Astrocyte (in vitro differentiated cells and primary cell): ENCODE results near the gene FAM221A.

Source experiments
- EZH2 ChIP-seq: IDR thresholded peaks from 2 replicates; pipeline ENCODE4 v1.6.1; 2012; ENCODE audit warnings: mild to moderate bottlenecking, low read length, inconsistent platforms; ENCODE audit not compliant: insufficient read depth
- TF ChIP-seq, protein P1 (sequence below): IDR thresholded peaks from 2 replicates; pipeline ENCODE4 v1.5.1; 2011; ENCODE audit warnings: low read depth, mild to moderate bottlenecking, inconsistent platforms, low read length, moderate library complexity; ENCODE audit not compliant: insufficient read depth

GRCh38 chr7:23664122-23664521, 15.9 kb upstream of the FAM221A start:
- TF ChIP-seq, protein P1, sequence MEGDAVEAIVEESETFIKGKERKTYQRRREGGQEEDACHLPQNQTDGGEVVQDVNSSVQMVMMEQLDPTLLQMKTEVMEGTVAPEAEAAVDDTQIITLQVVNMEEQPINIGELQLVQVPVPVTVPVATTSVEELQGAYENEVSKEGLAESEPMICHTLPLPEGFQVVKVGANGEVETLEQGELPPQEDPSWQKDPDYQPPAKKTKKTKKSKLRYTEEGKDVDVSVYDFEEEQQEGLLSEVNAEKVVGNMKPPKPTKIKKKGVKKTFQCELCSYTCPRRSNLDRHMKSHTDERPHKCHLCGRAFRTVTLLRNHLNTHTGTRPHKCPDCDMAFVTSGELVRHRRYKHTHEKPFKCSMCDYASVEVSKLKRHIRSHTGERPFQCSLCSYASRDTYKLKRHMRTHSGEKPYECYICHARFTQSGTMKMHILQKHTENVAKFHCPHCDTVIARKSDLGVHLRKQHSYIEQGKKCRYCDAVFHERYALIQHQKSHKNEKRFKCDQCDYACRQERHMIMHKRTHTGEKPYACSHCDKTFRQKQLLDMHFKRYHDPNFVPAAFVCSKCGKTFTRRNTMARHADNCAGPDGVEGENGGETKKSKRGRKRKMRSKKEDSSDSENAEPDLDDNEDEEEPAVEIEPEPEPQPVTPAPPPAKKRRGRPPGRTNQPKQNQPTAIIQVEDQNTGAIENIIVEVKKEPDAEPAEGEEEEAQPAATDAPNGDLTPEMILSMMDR = no peak
- no peak for TF ChIP-seq EZH2
